ENCODE results near the gene IYD. TPM values are rescaled to one million over a fixed set of nuclear protein-coding genes. Genes with fewer than 3 reads are reported as not detected.

IYD gene
- total and polyA plus RNA-seq, 9 of the 15 experiments (the other 6 are each of a cell fraction or from before 2014, with no cell fraction given): not detected

DNA sequence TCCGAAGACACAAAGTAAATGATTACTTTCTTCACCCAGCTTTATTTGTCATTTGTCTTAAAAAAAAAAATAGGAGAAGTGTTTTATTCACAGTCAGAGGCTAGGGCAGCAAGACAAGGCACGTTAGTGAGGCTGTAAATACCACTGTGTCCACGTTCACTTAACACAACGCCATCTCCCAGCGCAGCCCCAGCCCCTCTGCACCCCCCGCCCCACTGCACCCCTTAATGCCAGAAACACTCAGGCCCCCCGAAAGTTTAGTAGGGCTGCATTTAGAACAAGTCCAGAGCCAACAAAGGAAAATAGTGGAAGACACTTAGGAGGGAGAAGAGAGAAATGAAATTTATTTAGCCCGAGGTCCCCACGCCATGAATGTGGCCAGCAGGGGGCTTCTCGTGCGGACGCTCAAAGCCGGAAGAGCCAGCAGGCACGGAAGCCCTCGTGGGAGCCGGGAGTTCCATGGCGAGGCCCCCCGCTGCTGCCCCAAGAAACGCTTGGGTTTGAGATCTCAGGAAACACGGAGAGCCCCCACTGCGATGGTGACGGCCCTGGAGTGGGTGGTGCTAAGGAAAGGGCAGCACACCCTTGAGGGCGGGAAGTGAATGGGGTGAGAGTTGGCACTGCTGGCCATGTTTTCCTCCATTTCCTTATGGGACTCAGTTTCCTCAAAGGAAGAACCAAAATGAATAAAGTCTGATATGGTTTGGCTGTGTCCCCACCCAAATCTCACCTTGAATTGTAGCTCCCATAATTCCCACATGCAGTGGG lies 50.2 kb downstream of the IYD start (continued):
- TF ChIP-seq, protein P1, sequence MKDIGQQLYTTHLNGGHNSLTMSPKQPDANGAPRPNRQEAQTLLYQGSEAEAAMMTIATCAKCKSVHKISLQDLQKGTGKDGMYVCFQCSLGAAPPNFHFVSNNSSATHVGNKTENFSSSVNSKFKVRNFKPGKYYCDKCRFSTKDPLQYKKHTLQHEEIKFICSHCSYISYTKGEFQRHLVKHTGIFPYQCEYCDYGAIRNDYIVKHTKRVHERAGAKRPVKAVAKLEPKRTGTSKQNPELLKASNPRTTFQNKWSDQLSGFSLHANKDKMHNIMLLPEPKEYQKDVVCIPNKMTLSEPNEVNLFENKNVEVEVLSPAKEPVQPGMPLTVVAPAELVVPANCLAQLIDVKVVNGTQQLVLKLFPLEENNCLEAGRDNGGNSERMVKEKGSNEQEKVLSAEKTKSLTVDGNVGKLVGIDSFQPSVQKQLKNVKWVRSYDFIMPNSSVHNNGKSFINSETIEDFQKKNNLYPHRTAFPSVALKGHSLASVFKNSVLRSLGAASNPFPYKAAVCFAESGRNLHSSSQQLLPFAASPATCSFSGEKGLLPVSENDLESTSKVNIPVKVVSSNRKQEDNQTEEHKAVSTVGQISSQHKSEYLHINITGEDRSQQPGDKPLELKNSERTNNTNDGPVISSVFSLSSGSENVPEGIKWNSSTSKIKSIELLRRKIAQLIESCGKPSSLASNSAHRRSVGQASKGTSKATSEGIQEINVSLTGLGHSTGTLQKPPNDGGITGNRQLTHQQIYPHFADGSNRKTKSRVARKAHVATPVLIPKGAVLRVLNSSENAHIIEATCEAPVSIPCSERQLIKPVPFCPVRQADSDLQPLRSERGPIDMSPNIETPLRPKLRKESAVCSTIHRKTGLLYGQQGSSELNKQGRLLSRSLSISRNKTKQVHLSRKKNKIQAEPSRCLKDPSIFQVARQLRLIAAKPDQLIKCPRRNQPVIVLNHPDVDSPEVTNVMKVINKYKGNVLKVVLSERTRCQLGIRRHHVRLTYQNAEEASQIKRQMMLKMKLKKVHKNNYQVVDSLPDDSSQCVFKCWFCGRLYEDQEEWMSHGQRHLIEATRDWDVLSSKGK (CRISPR knock-in tag; IDR thresholded peaks at IDR 0.05): no peak
- TF ChIP-seq, protein P2, sequence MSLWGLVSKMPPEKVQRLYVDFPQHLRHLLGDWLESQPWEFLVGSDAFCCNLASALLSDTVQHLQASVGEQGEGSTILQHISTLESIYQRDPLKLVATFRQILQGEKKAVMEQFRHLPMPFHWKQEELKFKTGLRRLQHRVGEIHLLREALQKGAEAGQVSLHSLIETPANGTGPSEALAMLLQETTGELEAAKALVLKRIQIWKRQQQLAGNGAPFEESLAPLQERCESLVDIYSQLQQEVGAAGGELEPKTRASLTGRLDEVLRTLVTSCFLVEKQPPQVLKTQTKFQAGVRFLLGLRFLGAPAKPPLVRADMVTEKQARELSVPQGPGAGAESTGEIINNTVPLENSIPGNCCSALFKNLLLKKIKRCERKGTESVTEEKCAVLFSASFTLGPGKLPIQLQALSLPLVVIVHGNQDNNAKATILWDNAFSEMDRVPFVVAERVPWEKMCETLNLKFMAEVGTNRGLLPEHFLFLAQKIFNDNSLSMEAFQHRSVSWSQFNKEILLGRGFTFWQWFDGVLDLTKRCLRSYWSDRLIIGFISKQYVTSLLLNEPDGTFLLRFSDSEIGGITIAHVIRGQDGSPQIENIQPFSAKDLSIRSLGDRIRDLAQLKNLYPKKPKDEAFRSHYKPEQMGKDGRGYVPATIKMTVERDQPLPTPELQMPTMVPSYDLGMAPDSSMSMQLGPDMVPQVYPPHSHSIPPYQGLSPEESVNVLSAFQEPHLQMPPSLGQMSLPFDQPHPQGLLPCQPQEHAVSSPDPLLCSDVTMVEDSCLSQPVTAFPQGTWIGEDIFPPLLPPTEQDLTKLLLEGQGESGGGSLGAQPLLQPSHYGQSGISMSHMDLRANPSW (CRISPR knock-in tag; IDR thresholded peaks at IDR 0.05): no peak
- TF ChIP-seq CBX3 (IDR thresholded peaks at IDR 0.05; ENCODE audit: borderline replicate concordance in 1 of 2, low read length in 2 of 2) (peak in 1 of 2 experiments; percentile 66; a peak in 1 of 3 replicates), ARNT (IDR thresholded peaks at IDR 0.05) (no peak), ZNF75A (CRISPR knock-in tag; IDR thresholded peaks at IDR 0.05) (no peak), LCOR (CRISPR knock-in tag; IDR thresholded peaks at IDR 0.05) (0 out of 2 replicates have a peak, but pooled peaks have one; percentile 44), MYC (IDR thresholded peaks at IDR 0.05; ENCODE audit: low read depth, low read length) (peak; percentile 71), MYC (CRISPR knock-in tag; IDR thresholded peaks at IDR 0.05; ENCODE audit: borderline replicate concordance, low read depth) (peak; percentile 76; the same call in 1 of the 2 replicates), ZNF589 (CRISPR knock-in tag; IDR thresholded peaks at IDR 0.05; ENCODE audit: low read depth) (peak; percentile 81; the same call in 1 of the 2 replicates), POLR2AphosphoS5 (IDR thresholded peaks at IDR 0.05; ENCODE audit: control insufficient read depth, insufficient read depth, low read depth, low read length) (no peak), CBFA2T2 (conservative IDR thresholded peaks at IDR 0.05) (no peak)
- TF ChIP-seq, protein P3, sequence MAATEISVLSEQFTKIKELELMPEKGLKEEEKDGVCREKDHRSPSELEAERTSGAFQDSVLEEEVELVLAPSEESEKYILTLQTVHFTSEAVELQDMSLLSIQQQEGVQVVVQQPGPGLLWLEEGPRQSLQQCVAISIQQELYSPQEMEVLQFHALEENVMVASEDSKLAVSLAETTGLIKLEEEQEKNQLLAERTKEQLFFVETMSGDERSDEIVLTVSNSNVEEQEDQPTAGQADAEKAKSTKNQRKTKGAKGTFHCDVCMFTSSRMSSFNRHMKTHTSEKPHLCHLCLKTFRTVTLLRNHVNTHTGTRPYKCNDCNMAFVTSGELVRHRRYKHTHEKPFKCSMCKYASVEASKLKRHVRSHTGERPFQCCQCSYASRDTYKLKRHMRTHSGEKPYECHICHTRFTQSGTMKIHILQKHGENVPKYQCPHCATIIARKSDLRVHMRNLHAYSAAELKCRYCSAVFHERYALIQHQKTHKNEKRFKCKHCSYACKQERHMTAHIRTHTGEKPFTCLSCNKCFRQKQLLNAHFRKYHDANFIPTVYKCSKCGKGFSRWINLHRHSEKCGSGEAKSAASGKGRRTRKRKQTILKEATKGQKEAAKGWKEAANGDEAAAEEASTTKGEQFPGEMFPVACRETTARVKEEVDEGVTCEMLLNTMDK (IDR thresholded peaks at IDR 0.05; ENCODE audit: borderline replicate concordance, insufficient read depth, low read depth, low read length, poor library complexity, severe bottlenecking): peak; percentile 44
- TF ChIP-seq, protein P4, sequence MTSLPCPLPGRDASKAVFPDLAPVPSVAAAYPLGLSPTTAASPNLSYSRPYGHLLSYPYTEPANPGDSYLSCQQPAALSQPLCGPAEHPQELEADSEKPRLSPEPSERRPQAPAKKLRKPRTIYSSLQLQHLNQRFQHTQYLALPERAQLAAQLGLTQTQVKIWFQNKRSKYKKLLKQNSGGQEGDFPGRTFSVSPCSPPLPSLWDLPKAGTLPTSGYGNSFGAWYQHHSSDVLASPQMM (CRISPR knock-in tag; IDR thresholded peaks at IDR 0.05): no peak
- TF ChIP-seq, protein P5, sequence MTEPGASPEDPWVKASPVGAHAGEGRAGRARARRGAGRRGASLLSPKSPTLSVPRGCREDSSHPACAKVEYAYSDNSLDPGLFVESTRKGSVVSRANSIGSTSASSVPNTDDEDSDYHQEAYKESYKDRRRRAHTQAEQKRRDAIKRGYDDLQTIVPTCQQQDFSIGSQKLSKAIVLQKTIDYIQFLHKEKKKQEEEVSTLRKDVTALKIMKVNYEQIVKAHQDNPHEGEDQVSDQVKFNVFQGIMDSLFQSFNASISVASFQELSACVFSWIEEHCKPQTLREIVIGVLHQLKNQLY (CRISPR knock-in tag; conservative IDR thresholded peaks at IDR 0.05): 0 out of 4 replicates have a peak, but pooled peaks of 1 of the 2 experiments have one; percentile 51

Data from K562 (cell line).